Smooth muscle cell (in vitro differentiated cells): Measurements from ENCODE around the gene DYNLT1. TPM values are rescaled to one million over a fixed set of nuclear protein-coding genes. Genes with fewer than 3 reads are reported as not detected.
A peak's percentile ranks its signal among the peaks of the same experiment; 100 is the strongest.

Experiments used
- DNase-seq: peaks from one replicate; lab custom pipeline; 2025; ENCODE audit not compliant: unreplicated experiment; lab: John Stamatoyannopoulos, UW
- H2AFZ ChIP-seq: fragments of 200-600 bp; sonication (generic); 2 replicates; pipeline ENCODE4 v1.6.0; 2016; ENCODE audit warnings: antibody characterized with exemption, low read depth, mild to moderate bottlenecking
- H3F3A ChIP-seq: fragments of 200-600 bp; sonication (generic); 2 replicates; pipeline ENCODE4 v1.6.0; 2017; ENCODE audit warnings: antibody characterized with exemption, low read depth
- H3K27ac ChIP-seq: fragments of 200-600 bp; sonication (generic); 2 replicates; pipeline ENCODE4 v1.5.1; 2016; ENCODE audit warnings: low read depth, mild to moderate bottlenecking
- H3K27me3 ChIP-seq: fragments of 200-600 bp; sonication (generic); 2 replicates; pipeline ENCODE4 v1.6.1; 2016; ENCODE audit warnings: low read depth, mild to moderate bottlenecking
- H3K36me3 ChIP-seq: fragments of 200-600 bp; sonication (generic); 2 replicates; pipeline ENCODE4 v1.5.1; 2016; ENCODE audit warnings: low read depth
- H3K4me1 ChIP-seq: fragments of 200-600 bp; sonication (generic); 2 replicates; pipeline ENCODE4 v1.5.1; 2016; ENCODE audit warnings: low read depth
- H3K4me2 ChIP-seq: fragments of 200-600 bp; sonication (generic); 2 replicates; pipeline ENCODE4 v1.6.0; 2016; ENCODE audit warnings: mild to moderate bottlenecking
- H3K4me3 ChIP-seq: fragments of 200-600 bp; sonication (generic); 2 replicates; pipeline ENCODE4 v1.5.1; 2016; ENCODE audit warnings: mild to moderate bottlenecking
- H3K79me2 ChIP-seq: fragments of 200-600 bp; sonication (generic); 2 replicates; pipeline ENCODE4 v1.6.0; 2016; ENCODE audit warnings: low read depth, mild to moderate bottlenecking
- H3K9ac ChIP-seq: fragments of 200-600 bp; sonication (generic); 2 replicates; pipeline ENCODE4 v1.6.0; 2016; ENCODE audit warnings: low read depth
- H3K9me3 ChIP-seq: fragments of 200-600 bp; sonication (generic); replicated peaks from 2 replicates; pipeline ENCODE4 v1.5.1; 2016; ENCODE audit warnings: low read depth
- H4K20me1 ChIP-seq: fragments of 200-600 bp; sonication (generic); 2 replicates; pipeline ENCODE4 v1.6.0; 2016; ENCODE audit warnings: low read depth
- WGBS: methylation state at CpG from one replicate; pipeline ENCODE4 v1.1.7; 2016; ENCODE audit warnings: low lambda C conversion rate; 5-methylcytosine and 5-hydroxymethylcytosine counted together
- polyA plus RNA-seq: library from polyadenylated mRNA; unstranded; fragments of >200 nt; fragmentation: Nextera tagmentation; extraction: Ambion mirVana; gene quantifications from 2 replicates; pipeline ENCODE4 v1.2.1, GENCODE V29; 2016
- total RNA-seq: library from RNA; depleted of rRNA; stranded (reverse); fragments of >200 nt; gene quantifications from 2 replicates; pipeline ENCODE4 v1.2.3, GENCODE V29; 2014
- TF ChIP-seq, protein P1 (sequence below): fragments of 200-600 bp; sonication (generic); IDR thresholded peaks from 2 replicates; pipeline ENCODE4 v1.5.1; 2017; ENCODE audit warnings: borderline replicate concordance, mild to moderate bottlenecking, antibody characterized with exemption; ENCODE audit not compliant: insufficient read depth, poor library complexity, severe bottlenecking

The DYNLT1 gene
- total and polyA plus RNA-seq, 2 experiments from 2014 or later = 127 to 225 TPM

DNA sequence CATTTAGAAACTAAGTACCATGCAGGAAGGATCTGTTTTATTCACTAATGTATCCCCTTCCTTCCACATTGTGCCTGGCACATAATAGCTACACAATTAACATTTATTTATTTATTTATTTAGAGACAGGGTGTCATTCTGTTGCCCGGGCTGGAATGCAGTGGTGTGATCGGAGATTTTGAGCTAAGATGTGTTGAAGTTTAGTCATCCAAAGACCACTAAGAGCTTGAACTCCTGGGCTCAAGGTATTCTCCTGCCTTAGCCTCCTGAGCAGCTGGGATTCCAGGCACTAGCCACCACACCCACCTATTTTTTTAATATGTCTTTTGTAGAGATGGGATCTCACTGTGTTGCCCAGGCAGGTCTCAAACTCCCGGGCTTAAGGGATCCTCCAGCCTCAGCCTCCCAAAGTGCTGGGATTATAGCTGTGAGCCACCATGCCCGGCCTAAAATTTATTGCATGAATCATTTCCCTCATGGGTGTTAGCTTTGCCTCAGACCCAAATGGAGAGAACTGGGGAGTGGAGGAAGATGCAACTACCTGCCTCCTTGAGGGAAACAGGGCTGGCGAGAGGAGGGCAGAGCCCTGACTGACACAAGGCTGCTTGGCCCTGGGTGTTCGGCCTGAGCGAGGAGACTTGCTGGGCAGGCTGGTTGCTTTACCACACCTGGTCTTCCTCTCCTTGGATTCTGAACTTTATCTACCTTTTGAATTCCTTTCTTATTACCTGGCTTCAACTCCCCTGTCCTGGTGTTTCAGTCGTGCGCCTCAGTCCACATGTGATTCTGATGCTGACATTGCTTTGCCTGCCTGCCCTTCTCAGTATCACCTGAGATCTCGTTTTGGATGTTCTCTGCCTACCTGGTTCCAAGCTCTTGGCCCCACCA is 1.7 kb upstream of the DYNLT1 start:
- Histone ChIP-seq H4K20me1 (peaks cover 19% of the 10 kb centered on the region), H3K4me2 (no peak overlapping the region), H3K79me2 (peaks cover 28% of the 10 kb centered on the region), H3K27me3 (no peaks in the 10 kb centered on the region), H3K36me3 (no peaks in the 10 kb centered on the region), H3K4me1 (peaks cover 19% of the 10 kb centered on the region), H3F3A (no peaks in the 10 kb centered on the region), H3K9ac (no peak overlapping the region), H3K4me3 (no peak overlapping the region), H2AFZ (no peak overlapping the region), H3K9me3 (no peaks in the 10 kb centered on the region), H3K27ac (peak overlapping the region; percentile 99)
- WGBS = 68% methylated on average over 10 of the region's 10 CpGs
- TF ChIP-seq, protein P1, sequence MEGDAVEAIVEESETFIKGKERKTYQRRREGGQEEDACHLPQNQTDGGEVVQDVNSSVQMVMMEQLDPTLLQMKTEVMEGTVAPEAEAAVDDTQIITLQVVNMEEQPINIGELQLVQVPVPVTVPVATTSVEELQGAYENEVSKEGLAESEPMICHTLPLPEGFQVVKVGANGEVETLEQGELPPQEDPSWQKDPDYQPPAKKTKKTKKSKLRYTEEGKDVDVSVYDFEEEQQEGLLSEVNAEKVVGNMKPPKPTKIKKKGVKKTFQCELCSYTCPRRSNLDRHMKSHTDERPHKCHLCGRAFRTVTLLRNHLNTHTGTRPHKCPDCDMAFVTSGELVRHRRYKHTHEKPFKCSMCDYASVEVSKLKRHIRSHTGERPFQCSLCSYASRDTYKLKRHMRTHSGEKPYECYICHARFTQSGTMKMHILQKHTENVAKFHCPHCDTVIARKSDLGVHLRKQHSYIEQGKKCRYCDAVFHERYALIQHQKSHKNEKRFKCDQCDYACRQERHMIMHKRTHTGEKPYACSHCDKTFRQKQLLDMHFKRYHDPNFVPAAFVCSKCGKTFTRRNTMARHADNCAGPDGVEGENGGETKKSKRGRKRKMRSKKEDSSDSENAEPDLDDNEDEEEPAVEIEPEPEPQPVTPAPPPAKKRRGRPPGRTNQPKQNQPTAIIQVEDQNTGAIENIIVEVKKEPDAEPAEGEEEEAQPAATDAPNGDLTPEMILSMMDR = no peak
- DNase-seq = no peak

DNA sequence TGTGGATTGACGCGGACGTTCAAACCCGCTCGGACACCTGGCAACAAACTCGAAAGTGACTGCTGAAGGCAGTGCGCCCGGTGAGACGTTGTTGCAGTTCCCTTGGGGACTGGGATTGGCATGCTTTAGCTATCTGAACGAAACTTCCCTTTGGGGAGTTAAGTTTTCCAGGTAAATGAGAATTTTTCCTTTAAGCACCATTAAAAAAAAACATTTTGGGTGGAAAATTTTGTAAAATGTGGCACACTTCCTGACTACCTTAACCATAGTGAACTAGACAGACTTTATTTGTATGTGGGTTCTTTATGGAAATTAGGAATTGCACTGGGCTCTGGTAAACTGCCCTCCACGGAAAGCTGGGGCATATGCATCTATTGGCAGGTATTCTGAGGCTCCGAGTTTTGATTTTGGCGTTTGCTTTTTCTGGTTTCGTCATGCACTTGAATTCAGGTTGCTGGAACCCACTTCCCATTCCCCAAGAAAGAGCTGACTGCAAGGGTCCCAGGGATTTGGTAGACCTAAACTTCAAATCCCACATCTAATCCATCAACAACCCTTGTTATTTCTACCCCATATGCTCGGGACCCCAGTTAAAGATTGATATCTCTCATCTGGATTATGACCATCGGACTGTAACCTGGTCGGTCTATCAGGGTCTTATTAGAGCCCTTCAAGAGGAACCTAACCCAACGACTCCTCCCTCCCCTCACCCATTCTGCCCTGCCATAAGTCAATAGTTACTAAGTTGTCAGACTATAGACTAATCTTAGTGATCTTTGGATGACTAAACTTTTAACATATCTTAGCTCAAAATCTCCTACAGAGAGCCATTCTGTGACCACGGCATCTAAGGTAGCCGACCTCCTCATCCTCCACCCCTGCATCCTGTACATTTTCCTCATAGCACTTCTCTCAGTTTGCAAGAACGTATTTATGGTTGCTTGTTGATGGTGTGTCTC is 800 bp upstream of the DYNLT1 start:
- peak overlapping the region; percentile 99 for H3K27ac ChIP-seq
- H3K36me3 ChIP-seq = no peaks in the 10 kb centered on the region
- H3K79me2 ChIP-seq = peaks cover 37% of the 10 kb centered on the region
- H3K4me2 ChIP-seq = peak overlapping the region; percentile 95
- peaks cover 28% of the 10 kb centered on the region for H4K20me1 ChIP-seq
- H3F3A ChIP-seq = no peaks in the 10 kb centered on the region
- no peaks in the 10 kb centered on the region for H3K9me3 ChIP-seq
- H3K4me3 ChIP-seq = peak overlapping the region; percentile 97
- H3K4me1 ChIP-seq = peaks cover 19% of the 10 kb centered on the region
- H3K9ac ChIP-seq = peak overlapping the region; percentile 99
- peak overlapping the region; percentile 91 for H2AFZ ChIP-seq
- H3K27me3 ChIP-seq = no peaks in the 10 kb centered on the region
- TF ChIP-seq, protein P1 = no peak
- no peak for DNase-seq
- 33% methylated on average over 21 of the region's 21 CpGs for WGBS

- Histone ChIP-seq H4K20me1 (peaks cover 42% of the 10 kb centered on the region), H3K36me3 (no peaks in the 10 kb centered on the region), H3F3A (no peaks in the 10 kb centered on the region), H3K4me3 (peak overlapping the region; percentile 97), H3K9me3 (no peaks in the 10 kb centered on the region), H3K27ac (peak overlapping the region; percentile 99), H2AFZ (peak overlapping the region; percentile 91), H3K27me3 (no peaks in the 10 kb centered on the region), H3K4me1 (peaks cover 15% of the 10 kb centered on the region), H3K79me2 (peaks cover 49% of the 10 kb centered on the region), H3K9ac (peak overlapping the region; percentile 99), H3K4me2 (peak overlapping the region; percentile 95)
- WGBS = 2% methylated on average over 21 of the region's 21 CpGs
- TF ChIP-seq, protein P1 = no peak
- DNase-seq = no peak
These were observed 710 bp downstream of the DYNLT1 start for GRCh38 chr6:158643836-158644230.
